Neural progenitor cell (in vitro differentiated cells): ENCODE results near the gene NFIL3. TPM values are rescaled to one million over a fixed set of nuclear protein-coding genes. Genes with fewer than 3 reads are reported as not detected.

Experiments
- DNase-seq: peaks from one replicate; pipeline ENCODE4 v3.0.0-alpha.2; 2016; ENCODE audit warnings: low spot score
- H2AFZ ChIP-seq: fragments of 200-600 bp; sonication (generic); replicated peaks from 2 replicates; pipeline ENCODE4 v1.6.1; 2016; ENCODE audit warnings: antibody characterized with exemption
- H3F3A ChIP-seq: fragments of 200-600 bp; sonication (generic); 2 replicates; pipeline ENCODE4 v1.6.1; 2016; ENCODE audit warnings: antibody characterized with exemption, low read depth
- H3K27ac ChIP-seq: fragments of 200-600 bp; sonication (generic); 2 replicates; pipeline ENCODE4 v1.5.1; 2016; ENCODE audit warnings: mild to moderate bottlenecking
- H3K27me3 ChIP-seq: fragments of 200-600 bp; sonication (generic); 2 replicates; pipeline ENCODE4 v1.6.1; 2016; ENCODE audit warnings: mild to moderate bottlenecking, moderate library complexity
- H3K36me3 ChIP-seq: fragments of 200-600 bp; sonication (generic); 2 replicates; pipeline ENCODE4 v1.5.1; 2016
- H3K4me1 ChIP-seq: fragments of 200-600 bp; sonication (generic); 2 replicates; pipeline ENCODE4 v1.6.1; 2016; ENCODE audit warnings: mixed run types
- H3K4me2 ChIP-seq: fragments of 200-600 bp; sonication (generic); 2 replicates; pipeline ENCODE4 v1.6.1; 2016
- H3K4me3 ChIP-seq: fragments of 200-600 bp; sonication (generic); 2 replicates; pipeline ENCODE4 v1.5.1; 2016
- H3K79me2 ChIP-seq: fragments of 200-600 bp; sonication (generic); 2 replicates; pipeline ENCODE4 v1.6.1; 2016; ENCODE audit warnings: low read depth
- H3K9ac ChIP-seq: fragments of 200-600 bp; sonication (generic); 2 replicates; pipeline ENCODE4 v1.6.1; 2016
- H3K9me3 ChIP-seq: fragments of 200-600 bp; sonication (generic); 2 replicates; pipeline ENCODE4 v1.5.1; 2016; ENCODE audit warnings: low read depth
- H4K20me1 ChIP-seq: fragments of 200-600 bp; sonication (generic); 2 replicates; pipeline ENCODE4 v1.6.1; 2016; ENCODE audit warnings: low read depth
- H3K27ac Mint-ChIP-seq: 3 replicates; pipeline ENCODE4 v1.8.0; 2021; ENCODE audit warnings: mixed read lengths
- H3K27me3 Mint-ChIP-seq: 2 replicates; pipeline ENCODE4 v1.8.0; 2022; ENCODE audit warnings: low read depth, mild to moderate bottlenecking, inconsistent platforms, moderate library complexity, mixed read lengths; ENCODE audit not compliant: insufficient read depth
- H3K36me3 Mint-ChIP-seq: 3 replicates; pipeline ENCODE4 v1.8.0; 2021; ENCODE audit warnings: mixed read lengths
- H3K4me1 Mint-ChIP-seq: 3 replicates; pipeline ENCODE4 v1.8.0; 2021; ENCODE audit warnings: mixed read lengths
- H3K4me3 Mint-ChIP-seq: 3 replicates; pipeline ENCODE4 v1.8.0; 2021; ENCODE audit warnings: mild to moderate bottlenecking, moderate library complexity, mixed read lengths
- H3K9me3 Mint-ChIP-seq: 3 replicates; pipeline ENCODE4 v1.8.0; 2020; ENCODE audit warnings: mixed read lengths
- CTCF ChIP-seq: fragments of 200-600 bp; sonication (generic); IDR thresholded peaks from 2 replicates; pipeline ENCODE4 v1.5.1; 2017; ENCODE audit warnings: antibody characterized with exemption, mild to moderate bottlenecking
- EZH2 ChIP-seq: fragments of 200-600 bp; sonication (generic); IDR thresholded peaks from 2 replicates; pipeline ENCODE4 v1.6.1; 2017; ENCODE audit warnings: antibody characterized with exemption, mild to moderate bottlenecking, moderate library complexity
- EZH2phosphoT487 ChIP-seq: fragments of 200-600 bp; sonication (generic); IDR thresholded peaks from 2 replicates; pipeline ENCODE4 v1.6.1; 2017; ENCODE audit warnings: antibody characterized with exemption
- total RNA-seq: library from RNA; depleted of rRNA; stranded (reverse); fragments of >200 nt; gene quantifications from 2 replicates; pipeline ENCODE4 v1.2.3, GENCODE V29; 2015; ENCODE audit warnings: low replicate concordance

Gene NFIL3
- total RNA-seq, 1 donor from 2014 or later = 22.3 TPM

GRCh38 chr9:91452844-91453243 is 29.2 kb upstream of the NFIL3 start:
- Mint-ChIP-seq H3K4me1 (peaks cover 2% of the 10 kb centered on the region), H3K36me3 (no peaks in the 10 kb centered on the region), H3K27me3 (no peaks in the 10 kb centered on the region), H3K9me3 (peaks cover 3% of the 10 kb centered on the region), H3K4me3 (no peak overlapping the region), H3K27ac (no peak overlapping the region)
- H3F3A ChIP-seq = no peaks in the 10 kb centered on the region
- H3K9ac ChIP-seq = no peak overlapping the region
- H3K4me1 ChIP-seq = peaks cover 8% of the 10 kb centered on the region
- H3K4me3 ChIP-seq = no peak overlapping the region
- H3K4me2 ChIP-seq = no peak overlapping the region
- no peaks in the 10 kb centered on the region for H3K79me2 ChIP-seq
- H4K20me1 ChIP-seq = no peaks in the 10 kb centered on the region
- H3K27me3 ChIP-seq = no peaks in the 10 kb centered on the region
- H3K27ac ChIP-seq = no peak overlapping the region
- no peaks in the 10 kb centered on the region for H3K9me3 ChIP-seq
- no peak for TF ChIP-seq EZH2
- TF ChIP-seq CTCF = no peak
- TF ChIP-seq EZH2phosphoT487 = no peak
- H2AFZ ChIP-seq = no peak overlapping the region
- no peaks in the 10 kb centered on the region for H3K36me3 ChIP-seq
- no peak for DNase-seq

- H3K36me3 ChIP-seq = no peaks in the 10 kb centered on the region
- no peak overlapping the region for H3K4me2 ChIP-seq
- no peaks in the 10 kb centered on the region for H3K79me2 ChIP-seq
- H3K27ac ChIP-seq = no peak overlapping the region
- H3K4me1 ChIP-seq = peaks cover 8% of the 10 kb centered on the region
- no peak for DNase-seq
- no peak overlapping the region for H2AFZ ChIP-seq
- no peaks in the 10 kb centered on the region for H3K27me3 ChIP-seq
- peaks cover 2% of the 10 kb centered on the region for H3K4me1 Mint-ChIP-seq
- H3K36me3 Mint-ChIP-seq = no peaks in the 10 kb centered on the region
- no peaks in the 10 kb centered on the region for H3K27me3 Mint-ChIP-seq
- no peak overlapping the region for H3K4me3 ChIP-seq
- H3K9me3 Mint-ChIP-seq = peaks cover 3% of the 10 kb centered on the region
- H4K20me1 ChIP-seq = no peaks in the 10 kb centered on the region
- H3K4me3 Mint-ChIP-seq = no peak overlapping the region
- H3K9me3 ChIP-seq = no peaks in the 10 kb centered on the region
- H3K9ac ChIP-seq = no peak overlapping the region
- no peak overlapping the region for H3K27ac Mint-ChIP-seq
- TF ChIP-seq EZH2 (no peak), CTCF (no peak), EZH2phosphoT487 (no peak)
- H3F3A ChIP-seq = no peaks in the 10 kb centered on the region
These were observed 28.0 kb upstream of the NFIL3 start for GRCh38 chr9:91451431-91452270.

- H4K20me1 ChIP-seq = no peaks in the 10 kb centered on the region
These were observed 21.5 kb upstream of the NFIL3 start for GRCh38 chr9:91445135-91445534.

More at GRCh38 chr9:91445135-91445534, 21.5 kb upstream of the NFIL3 start:
- Mint-ChIP-seq H3K27ac (no peak overlapping the region), H3K9me3 (peaks cover 18% of the 10 kb centered on the region), H3K4me3 (no peak overlapping the region), H3K27me3 (peaks cover 3% of the 10 kb centered on the region), H3K4me1 (peaks cover 2% of the 10 kb centered on the region), H3K36me3 (peaks cover 3% of the 10 kb centered on the region)
- Histone ChIP-seq H3K36me3 (no peaks in the 10 kb centered on the region), H3K4me1 (peaks cover 8% of the 10 kb centered on the region), H3K9ac (no peak overlapping the region), H3K27me3 (no peaks in the 10 kb centered on the region), H3K79me2 (no peaks in the 10 kb centered on the region), H3F3A (no peaks in the 10 kb centered on the region), H3K4me2 (no peak overlapping the region), H3K4me3 (no peak overlapping the region), H3K9me3 (no peaks in the 10 kb centered on the region), H3K27ac (no peak overlapping the region), H2AFZ (no peak overlapping the region)
- TF ChIP-seq EZH2phosphoT487 (no peak), CTCF (no peak), EZH2 (no peak)
- no peak for DNase-seq
